ENCODE results near the gene HPS3.

- TF ChIP-seq SP1 (IDR thresholded peaks at IDR 0.05) (no peak), CTCF (IDR thresholded peaks at IDR 0.05; ENCODE audit: low read depth, low read length, missing input control) (no peak), TAF1 (conservative IDR thresholded peaks at IDR 0.05) (no peak)
Observed at GRCh38 chr3:149095487-149095886, 34.0 kb upstream of the HPS3 start.
